H1 (cell line): ENCODE results near the gene LGALS1. TPM values are rescaled to one million over a fixed set of nuclear protein-coding genes. Genes with fewer than 3 reads are reported as not detected.

Source experiments
- GTF2F1 ChIP-seq: IDR thresholded peaks from 2 replicates; pipeline ENCODE4 v1.6.1; 2012; ENCODE audit warnings: low read depth, low read length, improper control_type of control experiment, borderline replicate concordance
- SP4 ChIP-seq: IDR thresholded peaks from 2 replicates; pipeline ENCODE4 v1.6.1; 2012; ENCODE audit warnings: low read length, inconsistent platforms
- YY1 ChIP-seq: IDR thresholded peaks from 2 replicates; pipeline ENCODE4 v1.6.1; 2011; ENCODE audit warnings: low read depth, mild to moderate bottlenecking, low read length
- polyA plus RNA-seq, 7 experiments: library from polyadenylated mRNA; depleted of rRNA in 3 of 7; stranded (reverse) in 5 of 7; unstranded in 2 of 7; fragments of >200 nt in 5 of 7; fragments of 200-250 nt in 2 of 7; gene quantifications; 1 replicate in 5 of 7; 2 replicates in 1 of 7; 4 replicates in 1 of 7; pipeline versions ENCODE4 v1.2.1 to v1.2.3, GENCODE V29; 2011 to 2013; ENCODE audit warnings: missing spikeins in 2 of 7, mixed read lengths in 2 of 7
- total RNA-seq: library from RNA; stranded (reverse); fragmentation: NEBNext Ultra II Directional; extraction: Animal tissue kit (Norgen Biotek cat#: 25700); gene quantifications from 2 replicates; pipeline ENCODE4 v1.2.1, GENCODE V29; 2021
- TF ChIP-seq, protein P1 (sequence below): fragments of 300-600 bp; sonication (generic); IDR thresholded peaks from 2 replicates; pipeline ENCODE4 v1.7.1; 2012; ENCODE audit warnings: low read length, moderate library complexity, mild to moderate bottlenecking, inconsistent platforms; ENCODE audit not compliant: insufficient replicate concordance

LGALS1 gene
- total and polyA plus RNA-seq, 2 of the 8 experiments (the other 6 are each of a cell fraction or from before 2014, with no cell fraction given): 12.0 to 92.4 TPM

DNA sequence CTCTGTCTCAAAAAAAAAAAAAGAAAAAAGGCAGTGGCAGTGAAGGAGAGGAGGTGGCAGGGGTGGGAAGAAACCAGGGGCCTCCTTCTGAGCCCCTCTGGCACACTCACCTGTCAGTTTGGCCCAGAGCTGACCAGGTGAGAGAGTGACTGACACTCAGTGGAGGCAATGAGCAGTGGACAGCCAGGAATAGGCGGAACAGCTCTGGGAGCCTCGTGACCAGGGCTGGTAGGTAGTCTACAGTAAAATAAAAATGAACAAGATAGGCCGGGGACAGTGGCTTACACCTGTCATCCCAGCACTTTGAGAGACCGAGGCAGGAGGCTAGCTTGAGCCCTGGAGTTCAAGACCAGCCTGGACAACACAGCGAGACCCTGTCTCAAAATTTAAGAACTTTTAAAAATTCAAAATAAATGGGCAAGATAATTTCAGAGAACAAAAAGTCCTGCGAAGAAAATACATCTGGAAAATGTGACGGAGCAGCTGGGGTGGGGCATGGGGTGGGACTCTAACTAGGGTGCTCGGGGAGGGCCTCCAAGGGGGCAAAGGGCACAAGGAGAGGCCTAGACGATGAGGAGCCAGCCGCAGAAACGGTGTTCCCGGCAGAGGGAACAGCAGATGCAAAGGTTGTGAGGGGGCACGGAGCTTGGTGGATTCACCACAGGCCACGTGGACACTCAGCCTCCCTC, 20.7 kb upstream of the LGALS1 start (continued):
- TF ChIP-seq, protein P1, sequence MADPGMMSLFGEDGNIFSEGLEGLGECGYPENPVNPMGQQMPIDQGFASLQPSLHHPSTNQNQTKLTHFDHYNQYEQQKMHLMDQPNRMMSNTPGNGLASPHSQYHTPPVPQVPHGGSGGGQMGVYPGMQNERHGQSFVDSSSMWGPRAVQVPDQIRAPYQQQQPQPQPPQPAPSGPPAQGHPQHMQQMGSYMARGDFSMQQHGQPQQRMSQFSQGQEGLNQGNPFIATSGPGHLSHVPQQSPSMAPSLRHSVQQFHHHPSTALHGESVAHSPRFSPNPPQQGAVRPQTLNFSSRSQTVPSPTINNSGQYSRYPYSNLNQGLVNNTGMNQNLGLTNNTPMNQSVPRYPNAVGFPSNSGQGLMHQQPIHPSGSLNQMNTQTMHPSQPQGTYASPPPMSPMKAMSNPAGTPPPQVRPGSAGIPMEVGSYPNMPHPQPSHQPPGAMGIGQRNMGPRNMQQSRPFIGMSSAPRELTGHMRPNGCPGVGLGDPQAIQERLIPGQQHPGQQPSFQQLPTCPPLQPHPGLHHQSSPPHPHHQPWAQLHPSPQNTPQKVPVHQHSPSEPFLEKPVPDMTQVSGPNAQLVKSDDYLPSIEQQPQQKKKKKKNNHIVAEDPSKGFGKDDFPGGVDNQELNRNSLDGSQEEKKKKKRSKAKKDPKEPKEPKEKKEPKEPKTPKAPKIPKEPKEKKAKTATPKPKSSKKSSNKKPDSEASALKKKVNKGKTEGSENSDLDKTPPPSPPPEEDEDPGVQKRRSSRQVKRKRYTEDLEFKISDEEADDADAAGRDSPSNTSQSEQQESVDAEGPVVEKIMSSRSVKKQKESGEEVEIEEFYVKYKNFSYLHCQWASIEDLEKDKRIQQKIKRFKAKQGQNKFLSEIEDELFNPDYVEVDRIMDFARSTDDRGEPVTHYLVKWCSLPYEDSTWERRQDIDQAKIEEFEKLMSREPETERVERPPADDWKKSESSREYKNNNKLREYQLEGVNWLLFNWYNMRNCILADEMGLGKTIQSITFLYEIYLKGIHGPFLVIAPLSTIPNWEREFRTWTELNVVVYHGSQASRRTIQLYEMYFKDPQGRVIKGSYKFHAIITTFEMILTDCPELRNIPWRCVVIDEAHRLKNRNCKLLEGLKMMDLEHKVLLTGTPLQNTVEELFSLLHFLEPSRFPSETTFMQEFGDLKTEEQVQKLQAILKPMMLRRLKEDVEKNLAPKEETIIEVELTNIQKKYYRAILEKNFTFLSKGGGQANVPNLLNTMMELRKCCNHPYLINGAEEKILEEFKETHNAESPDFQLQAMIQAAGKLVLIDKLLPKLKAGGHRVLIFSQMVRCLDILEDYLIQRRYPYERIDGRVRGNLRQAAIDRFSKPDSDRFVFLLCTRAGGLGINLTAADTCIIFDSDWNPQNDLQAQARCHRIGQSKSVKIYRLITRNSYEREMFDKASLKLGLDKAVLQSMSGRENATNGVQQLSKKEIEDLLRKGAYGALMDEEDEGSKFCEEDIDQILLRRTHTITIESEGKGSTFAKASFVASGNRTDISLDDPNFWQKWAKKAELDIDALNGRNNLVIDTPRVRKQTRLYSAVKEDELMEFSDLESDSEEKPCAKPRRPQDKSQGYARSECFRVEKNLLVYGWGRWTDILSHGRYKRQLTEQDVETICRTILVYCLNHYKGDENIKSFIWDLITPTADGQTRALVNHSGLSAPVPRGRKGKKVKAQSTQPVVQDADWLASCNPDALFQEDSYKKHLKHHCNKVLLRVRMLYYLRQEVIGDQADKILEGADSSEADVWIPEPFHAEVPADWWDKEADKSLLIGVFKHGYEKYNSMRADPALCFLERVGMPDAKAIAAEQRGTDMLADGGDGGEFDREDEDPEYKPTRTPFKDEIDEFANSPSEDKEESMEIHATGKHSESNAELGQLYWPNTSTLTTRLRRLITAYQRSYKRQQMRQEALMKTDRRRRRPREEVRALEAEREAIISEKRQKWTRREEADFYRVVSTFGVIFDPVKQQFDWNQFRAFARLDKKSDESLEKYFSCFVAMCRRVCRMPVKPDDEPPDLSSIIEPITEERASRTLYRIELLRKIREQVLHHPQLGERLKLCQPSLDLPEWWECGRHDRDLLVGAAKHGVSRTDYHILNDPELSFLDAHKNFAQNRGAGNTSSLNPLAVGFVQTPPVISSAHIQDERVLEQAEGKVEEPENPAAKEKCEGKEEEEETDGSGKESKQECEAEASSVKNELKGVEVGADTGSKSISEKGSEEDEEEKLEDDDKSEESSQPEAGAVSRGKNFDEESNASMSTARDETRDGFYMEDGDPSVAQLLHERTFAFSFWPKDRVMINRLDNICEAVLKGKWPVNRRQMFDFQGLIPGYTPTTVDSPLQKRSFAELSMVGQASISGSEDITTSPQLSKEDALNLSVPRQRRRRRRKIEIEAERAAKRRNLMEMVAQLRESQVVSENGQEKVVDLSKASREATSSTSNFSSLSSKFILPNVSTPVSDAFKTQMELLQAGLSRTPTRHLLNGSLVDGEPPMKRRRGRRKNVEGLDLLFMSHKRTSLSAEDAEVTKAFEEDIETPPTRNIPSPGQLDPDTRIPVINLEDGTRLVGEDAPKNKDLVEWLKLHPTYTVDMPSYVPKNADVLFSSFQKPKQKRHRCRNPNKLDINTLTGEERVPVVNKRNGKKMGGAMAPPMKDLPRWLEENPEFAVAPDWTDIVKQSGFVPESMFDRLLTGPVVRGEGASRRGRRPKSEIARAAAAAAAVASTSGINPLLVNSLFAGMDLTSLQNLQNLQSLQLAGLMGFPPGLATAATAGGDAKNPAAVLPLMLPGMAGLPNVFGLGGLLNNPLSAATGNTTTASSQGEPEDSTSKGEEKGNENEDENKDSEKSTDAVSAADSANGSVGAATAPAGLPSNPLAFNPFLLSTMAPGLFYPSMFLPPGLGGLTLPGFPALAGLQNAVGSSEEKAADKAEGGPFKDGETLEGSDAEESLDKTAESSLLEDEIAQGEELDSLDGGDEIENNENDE: no peak
- no peak for TF ChIP-seq GTF2F1
- no peak for TF ChIP-seq YY1
- no peak for TF ChIP-seq SP4
